ENCODE data around the gene TXNRD1.

- TF ChIP-seq CTCF (conservative IDR thresholded peaks at IDR 0.05 in 1 of 2, IDR thresholded peaks at IDR 0.05 in 1 of 2; ENCODE audit: low read depth in 1 of 2, low read length in 2 of 2) (no peak), EZH2 (IDR thresholded peaks at IDR 0.05; ENCODE audit: low read length, missing control alignments) (no peak)
These were observed 97.1 kb downstream of the TXNRD1 start for GRCh38 chr12:104312654-104313053.
